ENCODE measurements around the gene PODNL1. TPM values are rescaled to one million over a fixed set of nuclear protein-coding genes. Genes with fewer than 3 reads are reported as not detected.

PODNL1 gene
- total and polyA plus RNA-seq, 2 experiments from 2014 or later, result 0.24 TPM; not detected in 1

DNA sequence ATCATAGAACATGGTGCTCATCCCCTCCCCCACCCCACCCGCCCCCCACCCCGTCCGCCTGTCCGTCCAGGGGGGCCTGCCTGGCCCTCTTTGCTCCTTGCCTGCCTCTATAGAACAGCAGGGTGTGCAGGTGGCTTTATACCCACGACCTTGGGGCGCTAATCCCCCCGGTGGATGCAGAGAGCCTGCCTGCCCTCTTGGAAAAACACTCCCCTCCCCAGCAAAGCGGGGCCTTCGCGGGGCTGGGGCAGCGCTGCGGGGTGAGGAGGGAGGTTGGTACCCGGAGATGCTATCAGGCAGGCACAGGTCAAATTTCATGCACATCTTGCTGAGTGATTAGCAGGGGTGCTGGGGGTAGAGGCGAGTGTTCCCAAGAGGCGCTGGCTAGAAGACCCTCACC lies 46.0 kb upstream of the PODNL1 start:
- Histone ChIP-seq H3K4me1 (ENCODE audit: insufficient read depth) (peaks cover 47% of the 10 kb centered on the region), H3K79me2 (replicated peaks; ENCODE audit: insufficient read depth) (no peaks in the 10 kb centered on the region), H3K4me3 (no peak overlapping the region), H3K27ac (ENCODE audit: low read depth) (no peak overlapping the region), H4K20me1 (replicated peaks; ENCODE audit: insufficient read depth) (no peaks in the 10 kb centered on the region), H3K27me3 (ENCODE audit: insufficient read depth) (no peaks in the 10 kb centered on the region), H3K4me2 (no peak overlapping the region), H3K36me3 (ENCODE audit: insufficient read depth) (no peaks in the 10 kb centered on the region), H3F3A (replicated peaks; ENCODE audit: low read depth) (peaks cover 13% of the 10 kb centered on the region), H2AFZ (no peak overlapping the region), H3K9me2 (ENCODE audit: insufficient read depth) (no peaks in the 10 kb centered on the region)
- DNase-seq (ENCODE audit: low spot score), result no peak
- ATAC-seq, result no peak
- H3K27ac Mint-ChIP-seq, result no peak overlapping the region
- no peaks in the 10 kb centered on the region for H3K9me3 Mint-ChIP-seq
- H3K27me3 Mint-ChIP-seq (ENCODE audit: insufficient read depth, low read depth, poor library complexity), result peaks cover 23% of the 10 kb centered on the region
- no peak overlapping the region for H3K4me3 Mint-ChIP-seq
- peaks cover 49% of the 10 kb centered on the region for H3K4me1 Mint-ChIP-seq
- TF ChIP-seq ETS1 (IDR thresholded peaks at IDR 0.05), result no peak
- no peak for TF ChIP-seq ZNF114 (CRISPR knock-in tag; IDR thresholded peaks at IDR 0.05)
- TF ChIP-seq POLR2AphosphoS5 (IDR thresholded peaks at IDR 0.05; ENCODE audit: low read depth), result no peak
- no peak for TF ChIP-seq CREB1 (CRISPR knock-in tag; IDR thresholded peaks at IDR 0.05; ENCODE audit: low read depth)
- TF ChIP-seq, protein P1, sequence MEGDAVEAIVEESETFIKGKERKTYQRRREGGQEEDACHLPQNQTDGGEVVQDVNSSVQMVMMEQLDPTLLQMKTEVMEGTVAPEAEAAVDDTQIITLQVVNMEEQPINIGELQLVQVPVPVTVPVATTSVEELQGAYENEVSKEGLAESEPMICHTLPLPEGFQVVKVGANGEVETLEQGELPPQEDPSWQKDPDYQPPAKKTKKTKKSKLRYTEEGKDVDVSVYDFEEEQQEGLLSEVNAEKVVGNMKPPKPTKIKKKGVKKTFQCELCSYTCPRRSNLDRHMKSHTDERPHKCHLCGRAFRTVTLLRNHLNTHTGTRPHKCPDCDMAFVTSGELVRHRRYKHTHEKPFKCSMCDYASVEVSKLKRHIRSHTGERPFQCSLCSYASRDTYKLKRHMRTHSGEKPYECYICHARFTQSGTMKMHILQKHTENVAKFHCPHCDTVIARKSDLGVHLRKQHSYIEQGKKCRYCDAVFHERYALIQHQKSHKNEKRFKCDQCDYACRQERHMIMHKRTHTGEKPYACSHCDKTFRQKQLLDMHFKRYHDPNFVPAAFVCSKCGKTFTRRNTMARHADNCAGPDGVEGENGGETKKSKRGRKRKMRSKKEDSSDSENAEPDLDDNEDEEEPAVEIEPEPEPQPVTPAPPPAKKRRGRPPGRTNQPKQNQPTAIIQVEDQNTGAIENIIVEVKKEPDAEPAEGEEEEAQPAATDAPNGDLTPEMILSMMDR (conservative IDR thresholded peaks at IDR 0.05; ENCODE audit: low read depth in 2 of 2), result no peak
- TF ChIP-seq EZH2 (IDR thresholded peaks at IDR 0.05; ENCODE audit: low read depth, unreplicated experiment), result no peak
- TF ChIP-seq, protein P2, sequence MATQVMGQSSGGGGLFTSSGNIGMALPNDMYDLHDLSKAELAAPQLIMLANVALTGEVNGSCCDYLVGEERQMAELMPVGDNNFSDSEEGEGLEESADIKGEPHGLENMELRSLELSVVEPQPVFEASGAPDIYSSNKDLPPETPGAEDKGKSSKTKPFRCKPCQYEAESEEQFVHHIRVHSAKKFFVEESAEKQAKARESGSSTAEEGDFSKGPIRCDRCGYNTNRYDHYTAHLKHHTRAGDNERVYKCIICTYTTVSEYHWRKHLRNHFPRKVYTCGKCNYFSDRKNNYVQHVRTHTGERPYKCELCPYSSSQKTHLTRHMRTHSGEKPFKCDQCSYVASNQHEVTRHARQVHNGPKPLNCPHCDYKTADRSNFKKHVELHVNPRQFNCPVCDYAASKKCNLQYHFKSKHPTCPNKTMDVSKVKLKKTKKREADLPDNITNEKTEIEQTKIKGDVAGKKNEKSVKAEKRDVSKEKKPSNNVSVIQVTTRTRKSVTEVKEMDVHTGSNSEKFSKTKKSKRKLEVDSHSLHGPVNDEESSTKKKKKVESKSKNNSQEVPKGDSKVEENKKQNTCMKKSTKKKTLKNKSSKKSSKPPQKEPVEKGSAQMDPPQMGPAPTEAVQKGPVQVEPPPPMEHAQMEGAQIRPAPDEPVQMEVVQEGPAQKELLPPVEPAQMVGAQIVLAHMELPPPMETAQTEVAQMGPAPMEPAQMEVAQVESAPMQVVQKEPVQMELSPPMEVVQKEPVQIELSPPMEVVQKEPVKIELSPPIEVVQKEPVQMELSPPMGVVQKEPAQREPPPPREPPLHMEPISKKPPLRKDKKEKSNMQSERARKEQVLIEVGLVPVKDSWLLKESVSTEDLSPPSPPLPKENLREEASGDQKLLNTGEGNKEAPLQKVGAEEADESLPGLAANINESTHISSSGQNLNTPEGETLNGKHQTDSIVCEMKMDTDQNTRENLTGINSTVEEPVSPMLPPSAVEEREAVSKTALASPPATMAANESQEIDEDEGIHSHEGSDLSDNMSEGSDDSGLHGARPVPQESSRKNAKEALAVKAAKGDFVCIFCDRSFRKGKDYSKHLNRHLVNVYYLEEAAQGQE (IDR thresholded peaks at IDR 0.05; ENCODE audit: unreplicated experiment), result no peak
- no peak for TF ChIP-seq JUNB (IDR thresholded peaks at IDR 0.05; ENCODE audit: unreplicated experiment)
- no peak for TF ChIP-seq EZH2phosphoT487 (IDR thresholded peaks at IDR 0.05; ENCODE audit: unreplicated experiment)
- TF ChIP-seq STAT1 (IDR thresholded peaks at IDR 0.05; ENCODE audit: unreplicated experiment), result no peak
- TF ChIP-seq, protein P3, sequence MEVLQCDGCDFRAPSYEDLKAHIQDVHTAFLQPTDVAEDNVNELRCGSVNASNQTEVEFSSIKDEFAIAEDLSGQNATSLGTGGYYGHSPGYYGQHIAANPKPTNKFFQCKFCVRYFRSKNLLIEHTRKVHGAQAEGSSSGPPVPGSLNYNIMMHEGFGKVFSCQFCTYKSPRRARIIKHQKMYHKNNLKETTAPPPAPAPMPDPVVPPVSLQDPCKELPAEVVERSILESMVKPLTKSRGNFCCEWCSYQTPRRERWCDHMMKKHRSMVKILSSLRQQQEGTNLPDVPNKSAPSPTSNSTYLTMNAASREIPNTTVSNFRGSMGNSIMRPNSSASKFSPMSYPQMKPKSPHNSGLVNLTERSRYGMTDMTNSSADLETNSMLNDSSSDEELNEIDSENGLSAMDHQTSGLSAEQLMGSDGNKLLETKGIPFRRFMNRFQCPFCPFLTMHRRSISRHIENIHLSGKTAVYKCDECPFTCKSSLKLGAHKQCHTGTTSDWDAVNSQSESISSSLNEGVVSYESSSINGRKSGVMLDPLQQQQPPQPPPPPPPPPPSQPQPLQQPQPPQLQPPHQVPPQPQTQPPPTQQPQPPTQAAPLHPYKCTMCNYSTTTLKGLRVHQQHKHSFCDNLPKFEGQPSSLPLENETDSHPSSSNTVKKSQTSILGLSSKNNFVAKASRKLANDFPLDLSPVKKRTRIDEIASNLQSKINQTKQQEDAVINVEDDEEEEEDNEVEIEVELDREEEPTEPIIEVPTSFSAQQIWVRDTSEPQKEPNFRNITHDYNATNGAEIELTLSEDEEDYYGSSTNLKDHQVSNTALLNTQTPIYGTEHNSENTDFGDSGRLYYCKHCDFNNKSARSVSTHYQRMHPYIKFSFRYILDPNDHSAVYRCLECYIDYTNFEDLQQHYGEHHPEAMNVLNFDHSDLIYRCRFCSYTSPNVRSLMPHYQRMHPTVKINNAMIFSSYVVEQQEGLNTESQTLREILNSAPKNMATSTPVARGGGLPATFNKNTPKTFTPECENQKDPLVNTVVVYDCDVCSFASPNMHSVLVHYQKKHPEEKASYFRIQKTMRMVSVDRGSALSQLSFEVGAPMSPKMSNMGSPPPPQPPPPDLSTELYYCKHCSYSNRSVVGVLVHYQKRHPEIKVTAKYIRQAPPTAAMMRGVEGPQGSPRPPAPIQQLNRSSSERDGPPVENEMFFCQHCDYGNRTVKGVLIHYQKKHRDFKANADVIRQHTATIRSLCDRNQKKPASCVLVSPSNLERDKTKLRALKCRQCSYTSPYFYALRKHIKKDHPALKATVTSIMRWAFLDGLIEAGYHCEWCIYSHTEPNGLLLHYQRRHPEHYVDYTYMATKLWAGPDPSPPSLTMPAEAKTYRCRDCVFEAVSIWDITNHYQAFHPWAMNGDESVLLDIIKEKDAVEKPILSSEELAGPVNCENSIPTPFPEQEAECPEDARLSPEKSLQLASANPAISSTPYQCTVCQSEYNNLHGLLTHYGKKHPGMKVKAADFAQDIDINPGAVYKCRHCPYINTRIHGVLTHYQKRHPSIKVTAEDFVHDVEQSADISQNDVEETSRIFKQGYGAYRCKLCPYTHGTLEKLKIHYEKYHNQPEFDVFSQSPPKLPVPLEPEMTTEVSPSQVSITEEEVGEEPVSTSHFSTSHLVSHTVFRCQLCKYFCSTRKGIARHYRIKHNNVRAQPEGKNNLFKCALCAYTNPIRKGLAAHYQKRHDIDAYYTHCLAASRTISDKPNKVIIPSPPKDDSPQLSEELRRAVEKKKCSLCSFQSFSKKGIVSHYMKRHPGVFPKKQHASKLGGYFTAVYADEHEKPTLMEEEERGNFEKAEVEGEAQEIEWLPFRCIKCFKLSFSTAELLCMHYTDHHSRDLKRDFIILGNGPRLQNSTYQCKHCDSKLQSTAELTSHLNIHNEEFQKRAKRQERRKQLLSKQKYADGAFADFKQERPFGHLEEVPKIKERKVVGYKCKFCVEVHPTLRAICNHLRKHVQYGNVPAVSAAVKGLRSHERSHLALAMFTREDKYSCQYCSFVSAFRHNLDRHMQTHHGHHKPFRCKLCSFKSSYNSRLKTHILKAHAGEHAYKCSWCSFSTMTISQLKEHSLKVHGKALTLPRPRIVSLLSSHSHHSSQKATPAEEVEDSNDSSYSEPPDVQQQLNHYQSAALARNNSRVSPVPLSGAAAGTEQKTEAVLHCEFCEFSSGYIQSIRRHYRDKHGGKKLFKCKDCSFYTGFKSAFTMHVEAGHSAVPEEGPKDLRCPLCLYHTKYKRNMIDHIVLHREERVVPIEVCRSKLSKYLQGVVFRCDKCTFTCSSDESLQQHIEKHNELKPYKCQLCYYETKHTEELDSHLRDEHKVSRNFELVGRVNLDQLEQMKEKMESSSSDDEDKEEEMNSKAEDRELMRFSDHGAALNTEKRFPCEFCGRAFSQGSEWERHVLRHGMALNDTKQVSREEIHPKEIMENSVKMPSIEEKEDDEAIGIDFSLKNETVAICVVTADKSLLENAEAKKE (CRISPR knock-in tag; IDR thresholded peaks at IDR 0.05), result no peak
- no peak for TF ChIP-seq NANOG (IDR thresholded peaks at IDR 0.05; ENCODE audit: borderline replicate concordance)
- no peak for TF ChIP-seq ZNF331 (CRISPR knock-in tag; IDR thresholded peaks at IDR 0.05; ENCODE audit: low read depth)
- H3K36me3 Mint-ChIP-seq (ENCODE audit: low read depth), result peaks cover 8% of the 10 kb centered on the region; the same call in 2 of the 3 replicates
